ELF-1 (cell line): ENCODE results near the gene RNF166.

Source experiments
- DNase-seq: peaks from one replicate; pipeline ENCODE4 v3.0.0-alpha.2; 2016; ENCODE audit warnings: low read depth, low spot score

RNF166 gene

GRCh38 chr16:88739139-88739976 lies 33.1 kb upstream of the RNF166 start:
- DNase-seq: no peak

- DNase-seq: no peak
Observed at GRCh38 chr16:88738151-88739084, 32.2 kb upstream of the RNF166 start.

GRCh38 chr16:88737298-88738150 lies 31.3 kb upstream of the RNF166 start:
- DNase-seq: peak; percentile 76

- DNase-seq: no peak
Observed at GRCh38 chr16:88736496-88736895, 30.3 kb upstream of the RNF166 start.

GRCh38 chr16:88736088-88736487 lies 29.9 kb upstream of the RNF166 start:
- no peak for DNase-seq

GRCh38 chr16:88735616-88736015 lies 29.4 kb upstream of the RNF166 start:
- no peak for DNase-seq

- no peak for DNase-seq
Observed at GRCh38 chr16:88735121-88735520, 28.9 kb upstream of the RNF166 start.

- no peak for DNase-seq
Observed at GRCh38 chr16:88734361-88734728, 28.1 kb upstream of the RNF166 start.

GRCh38 chr16:88733630-88734360 lies 27.6 kb upstream of the RNF166 start:
- DNase-seq: no peak

GRCh38 chr16:88732961-88733294 lies 26.7 kb upstream of the RNF166 start:
- no peak for DNase-seq

- DNase-seq: no peak
Observed at GRCh38 chr16:88732172-88732960, 26.2 kb upstream of the RNF166 start.

GRCh38 chr16:88731699-88732098 lies 25.5 kb upstream of the RNF166 start:
- no peak for DNase-seq

- DNase-seq: no peak
Observed at GRCh38 chr16:88730632-88731607, 24.7 kb upstream of the RNF166 start.

GRCh38 chr16:88727871-88728270 lies 21.7 kb upstream of the RNF166 start:
- peak; percentile 88 for DNase-seq

- DNase-seq: no peak
Observed at GRCh38 chr16:88726981-88727380, 20.8 kb upstream of the RNF166 start.

- DNase-seq: no peak
Observed at GRCh38 chr16:88726408-88726749, 20.2 kb upstream of the RNF166 start.

- no peak for DNase-seq
Observed at GRCh38 chr16:88725609-88726407, 19.6 kb upstream of the RNF166 start.

- no peak for DNase-seq
Observed at GRCh38 chr16:88724855-88725555, 18.8 kb upstream of the RNF166 start.
